GM19099 (cell line): ENCODE measurements around the gene EFNA5.

ENCODE experiments used
- POLR2A ChIP-seq: IDR thresholded peaks from 3 replicates; pipeline ENCODE4 v1.6.1; 2011; ENCODE audit warnings: low read depth; ENCODE audit not compliant: insufficient read length; ENCODE audit errors: extremely low read depth

The EFNA5 gene

DNA sequence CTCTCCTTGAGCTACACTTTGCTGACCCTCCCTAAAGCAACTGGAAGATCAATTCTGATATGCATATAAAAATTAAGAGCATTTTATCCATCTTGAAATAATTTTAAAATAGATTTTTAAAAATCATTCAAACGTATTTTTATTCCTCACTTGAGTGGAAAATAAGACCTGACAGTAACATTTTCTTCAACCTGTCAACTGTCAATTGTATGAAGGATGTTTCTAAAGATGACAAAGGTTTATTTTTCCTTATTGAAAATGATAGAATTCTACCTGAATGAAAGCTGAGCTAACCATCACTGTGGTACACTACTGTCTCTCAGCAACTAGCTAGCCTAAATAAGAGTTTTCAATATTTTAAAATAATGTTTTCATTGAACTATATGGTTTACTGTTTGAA lies 7.0 kb downstream of the EFNA5 start:
- TF ChIP-seq POLR2A: no peak

DNA sequence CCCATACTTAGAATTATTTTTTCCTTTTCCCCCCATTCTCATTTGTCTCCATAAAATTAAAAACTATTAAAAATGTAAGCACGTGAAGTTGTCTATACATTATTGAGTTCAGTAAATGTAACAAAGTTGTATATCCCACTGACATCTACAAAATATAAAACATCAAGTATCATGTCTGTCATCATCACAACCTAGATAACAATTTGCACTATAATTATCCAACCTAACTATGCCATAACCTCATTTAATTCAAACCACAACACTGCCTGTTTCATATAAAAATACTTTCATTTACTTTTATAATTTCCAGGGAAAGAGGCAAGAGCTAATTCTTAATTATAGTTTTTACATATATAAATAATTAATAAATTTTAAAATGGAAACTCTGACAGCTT lies 9.1 kb downstream of the EFNA5 start:
- no peak for TF ChIP-seq POLR2A

DNA sequence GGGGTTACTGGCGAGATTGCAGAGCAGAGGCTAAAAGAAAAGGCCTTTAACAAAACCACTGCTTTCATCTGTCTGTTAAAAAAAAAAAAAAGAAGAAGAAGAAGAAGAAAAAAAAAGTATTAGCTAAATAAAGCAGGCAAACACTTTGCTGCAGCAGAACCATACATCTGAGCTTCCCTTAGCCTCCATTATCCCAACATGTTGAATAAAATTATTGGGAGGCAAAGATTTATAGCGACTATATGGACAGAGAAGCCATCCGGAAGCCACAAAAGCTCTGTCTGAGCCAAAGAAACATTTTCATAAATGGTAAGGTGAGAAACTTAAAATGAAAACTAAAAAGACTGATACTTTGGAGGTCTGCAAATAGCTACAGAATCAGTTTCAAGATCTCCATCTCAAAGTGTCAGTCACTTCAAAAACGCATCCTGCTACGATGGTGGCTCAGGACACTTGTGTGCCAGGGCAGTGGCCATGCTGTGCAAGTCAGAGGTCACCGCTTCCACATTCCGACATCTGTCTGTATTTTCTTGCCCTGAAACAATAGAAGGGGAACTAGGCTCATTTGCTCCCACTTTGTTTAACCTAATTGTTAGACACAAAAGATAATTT lies 9.6 kb downstream of the EFNA5 start:
- TF ChIP-seq POLR2A: no peak

DNA sequence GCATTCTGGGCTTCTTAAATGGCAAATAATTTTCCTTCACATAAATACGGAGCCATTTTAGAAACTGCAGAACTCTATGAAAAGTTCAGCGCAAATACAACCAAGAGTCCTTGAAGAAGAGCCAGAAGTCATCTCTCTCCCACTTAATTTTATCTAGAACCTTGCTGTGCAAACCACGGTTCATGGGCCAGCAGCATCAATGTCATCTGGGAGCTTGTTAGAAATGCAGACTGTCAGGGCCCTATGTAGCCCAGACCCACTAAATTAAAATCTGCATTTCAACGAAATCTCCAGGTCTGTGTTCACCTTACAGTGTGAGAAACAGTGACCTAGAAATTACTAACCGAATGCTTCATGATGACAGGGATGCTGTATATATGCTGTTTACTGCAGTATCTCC lies 12.2 kb downstream of the EFNA5 start:
- TF ChIP-seq POLR2A: no peak

DNA sequence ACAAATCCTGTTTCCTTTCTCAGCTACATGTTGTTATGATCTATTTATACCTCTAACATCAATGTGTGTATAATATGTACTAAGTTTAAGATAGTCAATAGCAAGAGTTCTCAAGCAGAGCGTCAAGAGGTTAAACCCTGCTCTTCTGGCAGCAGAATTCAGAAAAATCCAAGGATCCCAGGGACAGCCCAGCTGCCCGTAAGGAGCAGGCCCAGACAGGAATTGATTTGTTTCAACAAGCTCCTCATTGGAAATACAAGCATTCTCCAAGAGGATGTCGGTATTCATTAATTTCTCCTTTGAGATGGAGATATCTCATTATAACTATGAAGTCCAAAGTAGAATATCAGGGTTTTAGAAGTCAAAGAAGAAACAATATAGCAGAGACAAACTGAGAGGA lies 14.9 kb downstream of the EFNA5 start:
- no peak for TF ChIP-seq POLR2A

DNA sequence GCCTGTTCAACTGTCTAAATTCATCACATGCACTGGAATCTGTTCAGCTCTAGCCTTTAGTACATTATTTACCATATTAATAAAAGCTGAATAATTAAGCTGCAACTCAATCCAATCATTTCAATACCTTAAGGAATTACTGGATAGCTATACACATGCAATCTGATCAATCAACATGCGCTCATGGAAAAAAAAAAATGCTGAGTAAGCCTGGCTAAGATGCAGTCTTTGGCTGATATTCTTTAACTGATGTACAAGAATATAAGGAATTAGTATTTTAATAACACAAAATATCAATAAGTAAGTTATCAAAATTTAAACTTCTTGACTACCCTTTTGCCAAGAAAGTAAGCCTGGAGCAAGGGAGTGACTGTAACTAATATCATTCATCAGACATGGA lies 15.9 kb downstream of the EFNA5 start:
- no peak for TF ChIP-seq POLR2A

DNA sequence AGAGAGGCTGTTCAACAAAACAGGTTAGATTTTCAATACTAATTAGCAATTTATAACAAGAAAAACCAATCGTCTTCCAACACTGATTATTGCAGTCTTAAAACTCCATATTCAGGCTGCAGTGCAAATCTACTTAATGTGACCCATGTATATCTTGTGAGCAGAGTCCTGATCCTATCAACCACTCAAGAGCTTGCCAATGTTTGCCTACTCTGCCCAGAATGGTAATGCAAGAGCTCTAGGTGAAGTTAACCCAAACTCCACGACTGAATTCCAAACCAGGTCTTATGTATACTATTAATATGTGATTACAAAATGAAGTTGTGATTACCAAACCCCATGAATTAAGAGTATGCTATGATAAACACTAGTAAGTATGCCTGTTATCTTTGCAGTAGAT lies 17.1 kb downstream of the EFNA5 start:
- no peak for TF ChIP-seq POLR2A

DNA sequence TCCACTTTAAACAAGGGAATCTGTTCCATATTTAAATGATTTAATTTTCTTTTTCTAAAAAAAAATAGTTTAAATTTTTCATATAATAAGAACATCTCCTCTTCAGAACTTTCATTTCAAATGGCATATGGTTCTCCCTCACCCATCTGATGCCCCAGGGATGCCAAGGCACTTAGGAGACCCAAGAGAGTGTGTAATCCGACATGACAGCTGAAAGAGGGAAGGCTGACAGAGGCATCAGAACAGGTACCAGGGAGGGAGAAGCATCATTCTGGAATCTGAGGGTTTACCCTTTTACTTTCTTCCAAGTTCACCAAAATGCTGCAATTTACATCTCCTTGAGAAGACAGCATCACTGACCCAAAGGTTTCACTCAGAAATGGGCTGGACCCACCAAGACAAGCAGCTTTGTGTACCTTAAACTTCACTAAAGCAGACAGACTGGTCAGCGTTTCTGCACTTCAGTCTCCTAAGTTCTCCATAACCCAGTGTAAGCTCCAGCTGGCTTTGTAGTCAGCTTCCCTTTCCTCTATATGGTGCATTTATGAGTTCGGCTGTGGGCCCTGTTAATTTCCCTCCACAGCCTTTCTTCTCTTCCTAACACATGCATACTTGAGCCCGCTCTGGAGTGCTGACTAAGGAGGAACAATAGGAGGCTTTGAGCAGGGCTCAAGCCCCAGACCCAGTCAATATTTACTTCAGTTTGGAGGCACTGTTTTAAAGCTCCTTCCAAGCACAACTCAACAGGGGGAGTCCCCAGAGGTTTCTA lies 17.7 kb downstream of the EFNA5 start:
- no peak for TF ChIP-seq POLR2A

DNA sequence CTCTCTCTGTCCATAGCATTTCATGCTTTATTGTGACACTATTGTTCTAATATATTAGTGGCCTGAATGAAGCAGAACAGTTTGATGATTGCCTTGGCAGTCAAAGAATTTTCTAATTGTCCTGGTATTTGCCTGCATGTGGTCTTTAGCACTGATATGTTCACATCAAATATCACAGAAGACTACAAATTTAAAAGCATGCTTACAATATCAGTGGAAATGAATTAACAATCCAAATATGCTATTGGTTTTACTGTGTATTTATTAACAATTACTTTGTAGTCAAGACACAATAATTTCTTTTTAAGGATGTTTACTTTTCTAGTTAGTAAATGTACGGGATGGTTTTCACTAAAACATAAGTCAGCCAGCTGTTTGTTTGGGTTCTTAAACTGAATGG lies 18.3 kb downstream of the EFNA5 start:
- TF ChIP-seq POLR2A: no peak

DNA sequence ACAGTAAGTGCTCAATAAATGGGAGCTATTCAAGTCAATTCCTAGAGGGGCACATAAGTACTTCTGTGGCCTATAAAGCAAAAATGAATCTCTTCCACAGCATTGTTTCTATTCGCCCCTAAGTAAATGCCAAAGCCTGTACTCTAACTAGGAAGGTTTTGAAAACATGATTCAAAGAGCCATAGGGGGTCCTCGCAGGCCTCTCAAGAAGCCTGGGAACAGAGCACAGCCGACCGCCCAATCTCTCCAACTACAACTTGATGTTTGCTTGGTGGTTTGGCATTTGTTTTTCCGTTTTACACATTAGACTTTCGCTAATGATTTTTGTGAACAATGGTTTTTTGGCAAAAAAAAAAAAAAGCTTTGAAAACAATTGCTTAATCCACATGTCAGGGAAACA lies 19.4 kb downstream of the EFNA5 start:
- TF ChIP-seq POLR2A: no peak

DNA sequence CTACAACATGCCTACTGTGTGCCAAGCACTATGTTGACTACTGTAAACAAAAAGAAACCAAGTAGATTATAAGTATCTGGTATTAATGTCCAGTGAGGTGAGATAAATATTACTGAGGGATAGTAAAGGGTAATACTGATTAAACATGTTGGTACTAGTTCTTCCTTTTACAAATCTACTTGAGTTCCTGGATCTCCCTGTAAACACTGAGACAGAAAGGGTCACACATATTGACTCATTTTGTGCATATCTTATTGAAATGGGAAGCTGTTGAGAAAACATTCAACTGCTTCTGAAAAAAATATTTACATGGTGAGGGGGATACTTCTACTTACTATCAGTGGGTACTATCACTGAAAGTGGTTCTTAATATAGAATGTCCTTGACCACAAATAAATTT lies 24.3 kb downstream of the EFNA5 start:
- TF ChIP-seq POLR2A: no peak

DNA sequence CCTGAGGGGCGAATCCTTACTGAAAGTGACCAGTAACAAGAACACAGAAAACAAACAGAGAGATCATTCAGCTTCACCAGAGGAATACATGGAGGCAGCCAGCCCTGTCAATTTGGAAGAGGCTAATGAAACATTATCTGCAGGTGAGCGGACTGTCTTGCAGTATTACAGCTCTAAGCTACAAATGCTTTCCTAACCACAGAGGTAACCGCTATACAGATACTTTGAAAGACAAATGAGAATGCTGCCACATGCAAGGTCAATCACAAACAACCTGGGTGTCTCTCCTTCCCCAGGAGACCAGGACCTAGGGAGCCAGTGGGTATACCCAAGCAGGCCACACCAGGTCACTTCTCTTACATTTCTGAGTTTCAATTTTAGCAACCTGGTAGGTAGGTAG lies 30.2 kb downstream of the EFNA5 start:
- TF ChIP-seq POLR2A: no peak

DNA sequence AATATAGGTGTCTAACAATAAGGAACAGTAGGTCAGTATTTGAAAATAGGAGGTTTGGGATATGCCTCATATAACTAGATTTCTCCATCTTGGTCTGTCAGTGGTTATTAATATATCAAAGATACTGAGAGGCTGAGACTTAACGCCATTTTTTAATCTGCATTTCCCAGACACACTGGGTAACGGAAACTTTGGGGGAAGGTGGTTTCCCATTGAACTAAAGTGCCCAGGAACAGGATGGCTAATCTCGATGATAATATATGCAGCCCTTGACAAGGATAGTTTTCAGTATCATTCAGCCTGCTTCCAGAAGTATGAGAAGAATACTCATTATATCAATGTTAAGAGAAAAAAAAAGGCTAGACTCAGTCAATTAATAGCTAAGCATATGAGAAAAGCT lies 30.7 kb downstream of the EFNA5 start:
- TF ChIP-seq POLR2A: no peak

DNA sequence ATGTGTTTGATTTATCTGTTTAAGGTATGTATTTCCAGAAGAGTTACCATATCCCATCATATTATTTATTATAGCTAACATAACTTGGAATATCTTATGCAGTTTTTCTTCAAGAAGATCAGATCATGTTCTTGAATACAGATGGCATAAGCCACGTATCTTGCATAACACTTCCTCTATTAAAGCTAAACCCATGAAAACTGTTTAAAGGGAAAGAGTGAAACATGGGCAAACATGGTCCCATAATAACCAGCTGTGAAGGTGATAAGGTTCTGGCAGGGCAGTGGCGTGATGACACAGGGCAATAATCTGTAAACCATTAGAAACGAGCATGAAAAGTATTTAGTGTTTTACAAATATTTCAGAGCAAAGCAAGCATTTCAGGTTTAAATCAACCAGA lies 34.2 kb downstream of the EFNA5 start:
- no peak for TF ChIP-seq POLR2A

DNA sequence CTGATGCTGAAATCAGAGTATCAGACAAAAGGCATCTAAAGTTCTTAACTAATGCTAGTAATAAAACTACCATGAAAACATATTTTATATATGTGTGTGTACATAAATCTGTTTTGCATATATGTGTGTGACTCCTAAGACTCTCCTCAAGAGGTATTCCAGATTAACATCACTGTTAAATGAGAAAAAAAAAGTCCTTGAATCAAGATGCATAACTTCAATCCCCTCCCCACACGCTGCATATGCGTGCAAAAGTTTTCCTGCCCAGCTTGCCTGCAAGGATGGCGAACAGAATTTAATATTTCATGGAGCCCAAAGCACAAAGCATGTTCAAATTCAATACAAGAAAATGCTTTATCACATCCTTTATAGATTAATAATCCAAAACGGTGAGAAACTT lies 34.7 kb downstream of the EFNA5 start:
- no peak for TF ChIP-seq POLR2A

DNA sequence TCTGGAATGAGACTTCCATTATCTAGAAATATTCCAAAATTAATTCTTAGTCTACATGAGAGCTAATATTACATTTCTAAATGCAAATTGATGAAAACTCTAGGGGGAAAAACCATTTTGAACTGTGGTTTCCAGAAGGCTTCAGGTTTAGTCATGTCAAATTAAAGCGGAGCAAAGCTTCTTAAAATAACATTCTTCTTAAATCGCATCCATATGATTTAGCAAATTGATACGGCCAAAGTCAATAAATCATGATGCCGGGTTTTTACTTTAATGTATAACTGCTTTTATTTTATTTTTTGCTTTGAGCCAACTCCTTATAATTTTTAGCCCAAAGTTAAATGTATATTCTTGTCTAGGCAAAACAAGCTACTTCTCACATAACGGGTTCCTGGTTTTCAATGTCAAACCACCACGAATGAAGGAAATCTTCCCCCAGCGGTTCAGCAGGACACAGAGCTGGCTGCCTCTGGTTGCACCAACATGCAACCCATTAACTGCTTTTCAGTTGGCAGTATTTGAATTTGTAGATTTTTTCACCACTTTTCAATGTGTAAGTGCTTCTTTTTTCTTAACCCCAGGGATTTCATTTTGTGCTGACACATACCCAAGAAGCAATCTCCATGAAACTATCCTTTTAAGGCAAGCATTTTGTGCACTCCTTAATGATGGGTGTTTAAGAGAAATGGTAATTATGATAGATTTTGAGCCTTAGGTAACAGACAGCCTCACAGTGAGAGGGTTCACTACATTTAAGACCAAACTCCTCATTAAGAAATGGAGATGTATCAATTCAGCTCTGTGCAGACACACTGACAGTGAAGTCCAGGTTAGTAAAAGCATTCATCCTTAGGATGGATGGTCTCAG lies 35.5 kb downstream of the EFNA5 start:
- TF ChIP-seq POLR2A: no peak

DNA sequence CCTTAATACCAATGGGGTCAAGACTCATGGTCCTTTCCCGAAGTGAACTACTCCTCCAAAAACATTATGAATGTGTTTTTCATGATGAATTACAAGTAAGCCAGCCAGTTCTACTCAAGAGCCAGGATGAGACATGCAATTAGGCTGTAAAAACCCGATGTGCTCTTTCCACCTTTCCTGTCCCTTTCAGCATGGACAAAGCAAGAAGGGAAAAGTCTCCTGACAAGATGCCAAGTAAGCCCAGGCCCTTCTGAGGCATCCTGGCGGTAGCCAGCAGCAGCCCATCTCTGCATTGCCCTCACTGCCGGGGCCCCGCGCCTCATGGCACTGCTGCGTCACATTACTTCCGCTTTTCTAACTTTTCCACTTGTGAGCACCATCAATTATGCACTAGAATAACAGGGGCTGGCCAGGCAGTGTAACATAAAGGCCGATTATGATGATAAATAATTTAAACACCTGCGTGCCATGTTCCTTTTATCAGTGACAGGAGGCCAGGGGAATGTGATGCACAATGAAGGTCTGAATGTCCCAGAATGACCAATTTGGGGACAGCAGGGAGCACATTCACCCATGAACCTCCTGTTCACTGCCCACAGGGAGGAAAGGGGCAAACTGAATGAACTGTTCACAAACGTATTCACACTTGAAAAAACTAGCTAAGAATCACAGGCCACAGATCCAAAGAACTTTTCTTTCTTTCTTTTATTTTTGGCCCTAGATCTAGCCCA lies 37.4 kb downstream of the EFNA5 start:
- no peak for TF ChIP-seq POLR2A
